ENCODE results near the gene CDNF.

The CDNF gene

GRCh38 chr10:14784459-14785055, 53.3 kb downstream of the CDNF start:
- Histone ChIP-seq H3K4me2 (ENCODE audit: insufficient read depth, low read length) (no peak overlapping the region), H3K9ac (ENCODE audit: low read depth, low read length) (no peak overlapping the region), H4K20me1 (ENCODE audit: insufficient read depth, low read length) (no peaks in the 10 kb centered on the region), H3K9me3 (ENCODE audit: insufficient read depth, low read length, severe bottlenecking) (no peaks in the 10 kb centered on the region), H3K27ac (ENCODE audit: low read length) (no peak overlapping the region), H3K4me3 (ENCODE audit: low read depth in 1 of 2, low read length in 2 of 2) (no peak overlapping the region), H3K36me3 (ENCODE audit: insufficient read depth, low read length) (no peaks in the 10 kb centered on the region), H3K27me3 (ENCODE audit: insufficient read depth, low read length, poor library complexity) (no peaks in the 10 kb centered on the region), H3K4me1 (ENCODE audit: insufficient read depth, low read length) (no peaks in the 10 kb centered on the region), H2AFZ (ENCODE audit: low read depth, low read length) (no peak overlapping the region), H3K79me2 (ENCODE audit: insufficient read depth, low read length) (no peaks in the 10 kb centered on the region)
- ATAC-seq (ENCODE audit: insufficient read depth, low read depth): no peak
- no peak for DNase-seq
- TF ChIP-seq EZH2 (IDR thresholded peaks at IDR 0.05; ENCODE audit: borderline replicate concordance, low read depth, low read length, severe bottlenecking) (no peak), CTCF (IDR thresholded peaks at IDR 0.05; ENCODE audit: borderline replicate concordance, extremely low read depth, low read length, poor library complexity, severe bottlenecking) (no peak)

GRCh38 chr10:14782691-14783363, 55.0 kb downstream of the CDNF start:
- no peaks in the 10 kb centered on the region for H3K79me2 ChIP-seq (ENCODE audit: insufficient read depth, low read length)
- H3K27ac ChIP-seq (ENCODE audit: low read length): no peak overlapping the region
- H3K9ac ChIP-seq (ENCODE audit: low read depth, low read length): no peak overlapping the region
- no peak overlapping the region for H3K4me2 ChIP-seq (ENCODE audit: insufficient read depth, low read length)
- H2AFZ ChIP-seq (ENCODE audit: low read depth, low read length): no peak overlapping the region
- H3K27me3 ChIP-seq (ENCODE audit: insufficient read depth, low read length, poor library complexity): no peaks in the 10 kb centered on the region
- no peaks in the 10 kb centered on the region for H3K4me1 ChIP-seq (ENCODE audit: insufficient read depth, low read length)
- no peaks in the 10 kb centered on the region for H3K9me3 ChIP-seq (ENCODE audit: insufficient read depth, low read length, severe bottlenecking)
- no peaks in the 10 kb centered on the region for H3K36me3 ChIP-seq (ENCODE audit: insufficient read depth, low read length)
- H3K4me3 ChIP-seq (ENCODE audit: low read depth in 1 of 2, low read length in 2 of 2): no peak overlapping the region
- no peak for ATAC-seq (ENCODE audit: insufficient read depth, low read depth)
- TF ChIP-seq EZH2 (IDR thresholded peaks at IDR 0.05; ENCODE audit: borderline replicate concordance, low read depth, low read length, severe bottlenecking) (no peak), CTCF (IDR thresholded peaks at IDR 0.05; ENCODE audit: borderline replicate concordance, extremely low read depth, low read length, poor library complexity, severe bottlenecking) (no peak)
- H4K20me1 ChIP-seq (ENCODE audit: insufficient read depth, low read length): no peaks in the 10 kb centered on the region
- no peak for DNase-seq

- DNase-seq (no peak), ATAC-seq (ENCODE audit: insufficient read depth, low read depth) (no peak)
- no peaks in the 10 kb centered on the region for H3K27me3 ChIP-seq (ENCODE audit: insufficient read depth, low read length, poor library complexity)
- H3K27ac ChIP-seq (ENCODE audit: low read length): no peak overlapping the region
- H3K9me3 ChIP-seq (ENCODE audit: insufficient read depth, low read length, severe bottlenecking): no peaks in the 10 kb centered on the region
- no peaks in the 10 kb centered on the region for H3K4me1 ChIP-seq (ENCODE audit: insufficient read depth, low read length)
- H4K20me1 ChIP-seq (ENCODE audit: insufficient read depth, low read length): no peaks in the 10 kb centered on the region
- no peaks in the 10 kb centered on the region for H3K79me2 ChIP-seq (ENCODE audit: insufficient read depth, low read length)
- H3K4me2 ChIP-seq (ENCODE audit: insufficient read depth, low read length): no peak overlapping the region
- TF ChIP-seq EZH2 (IDR thresholded peaks at IDR 0.05; ENCODE audit: borderline replicate concordance, low read depth, low read length, severe bottlenecking) (no peak), CTCF (IDR thresholded peaks at IDR 0.05; ENCODE audit: borderline replicate concordance, extremely low read depth, low read length, poor library complexity, severe bottlenecking) (no peak)
- no peak overlapping the region for H3K4me3 ChIP-seq (ENCODE audit: low read depth in 1 of 2, low read length in 2 of 2)
- no peak overlapping the region for H2AFZ ChIP-seq (ENCODE audit: low read depth, low read length)
- no peaks in the 10 kb centered on the region for H3K36me3 ChIP-seq (ENCODE audit: insufficient read depth, low read length)
- no peak overlapping the region for H3K9ac ChIP-seq (ENCODE audit: low read depth, low read length)
Measured at GRCh38 chr10:14781763-14782162, 56.1 kb downstream of the CDNF start.
